ENCODE results near the gene FAM24B.
A peak's percentile ranks its signal among the peaks of the same experiment; 100 is the strongest.
"Not testable (repeated sequence)": the region's sequence is repeated elsewhere in the genome, so short reads cannot be mapped to it uniquely, and the experiment has no call there.

Gene FAM24B

DNA sequence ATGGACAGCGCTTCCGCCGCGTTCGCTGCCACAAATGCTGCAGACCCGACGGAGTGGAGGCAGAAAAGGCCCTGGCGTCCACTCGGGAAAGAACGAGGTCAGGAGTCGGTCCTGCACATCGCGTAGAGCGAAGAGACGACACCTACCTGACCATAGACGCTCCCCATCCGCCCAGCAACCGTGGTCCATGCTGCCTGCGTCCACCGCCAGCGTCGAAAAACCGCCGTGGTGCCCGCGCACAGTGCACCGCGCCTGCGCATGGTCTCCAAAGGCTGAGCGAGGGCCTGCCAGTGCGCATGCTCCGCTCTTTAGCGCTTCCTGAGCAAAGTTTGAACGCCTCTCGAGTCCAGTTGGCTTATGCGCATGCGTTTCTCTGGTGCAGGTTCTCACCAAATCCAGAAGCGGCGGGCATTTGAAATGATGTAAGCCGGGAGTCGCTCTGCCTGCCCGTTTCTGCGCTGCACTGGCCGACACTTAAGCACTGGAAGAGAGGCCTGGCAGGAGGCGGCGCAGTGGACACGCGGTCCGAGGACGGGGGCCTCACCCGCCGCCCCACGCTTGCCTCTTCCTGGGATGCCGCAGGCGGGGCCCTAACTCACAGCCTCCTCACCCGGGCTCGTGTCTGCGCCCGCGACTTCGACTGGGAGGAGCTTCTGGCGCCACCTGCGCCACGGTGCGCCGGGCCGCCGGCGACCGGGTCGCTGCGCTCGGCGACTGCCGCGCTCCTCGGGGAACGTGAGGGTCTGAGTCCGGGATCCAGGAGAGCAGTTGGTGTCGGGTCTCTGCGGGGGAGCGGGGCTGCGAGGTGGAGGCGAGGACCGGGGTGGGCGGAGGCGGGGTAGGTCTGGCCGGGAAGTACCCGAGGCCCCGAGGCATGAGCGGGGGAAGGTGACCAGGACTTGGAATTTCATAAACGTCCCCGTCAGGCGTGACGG, at the start of gene FAM24B:
TSS of gene FAM24B (minus strand) at position 243 of the 935 bp plus-strand sequence. CDS start 29,066 bp downstream, outside the sequence.
- Mint-ChIP-seq H3K27me3 (ENCODE audit: low read depth) (no peaks in the 10 kb centered on the region), H3K4me3 (peak within 1 kb of the TSS; percentile 94), H3K4me1 (ENCODE audit: low read depth) (peaks cover 42% of the 10 kb centered on the region), H3K9me3 (peaks cover 5% of the 10 kb centered on the region), H3K27ac (peak within 1 kb of the TSS; percentile 90), H3K36me3 (ENCODE audit: low read depth) (peaks cover 26% of the 10 kb centered on the region)

GRCh38 chr10:122915700-122916099, 36.3 kb upstream of the FAM24B start:
- Mint-ChIP-seq H3K4me1 (ENCODE audit: low read depth) (no peaks in the 10 kb centered on the region), H3K27ac (no peak overlapping the region)

GRCh38 chr10:122911889-122912484, 32.6 kb upstream of the FAM24B start:
- H3K27ac Mint-ChIP-seq: no peak overlapping the region
- no peak overlapping the region for H3K4me3 Mint-ChIP-seq
- H3K4me1 Mint-ChIP-seq (ENCODE audit: low read depth): no peaks in the 10 kb centered on the region
- no peaks in the 10 kb centered on the region for H3K36me3 Mint-ChIP-seq (ENCODE audit: low read depth)
- peaks cover 3% of the 10 kb centered on the region for H3K9me3 Mint-ChIP-seq
- no peaks in the 10 kb centered on the region for H3K27me3 Mint-ChIP-seq (ENCODE audit: low read depth)

More at GRCh38 chr10:122915700-122916099, 36.3 kb upstream of the FAM24B start:
- H3K4me3 Mint-ChIP-seq: no peak overlapping the region
- no peaks in the 10 kb centered on the region for H3K9me3 Mint-ChIP-seq
- no peaks in the 10 kb centered on the region for H3K27me3 Mint-ChIP-seq (ENCODE audit: low read depth)
- H3K36me3 Mint-ChIP-seq (ENCODE audit: low read depth): no peaks in the 10 kb centered on the region

GRCh38 chr10:122910310-122910709, 30.9 kb upstream of the FAM24B start, which contains the start of gene FAM24A:
FAM24A (plus strand) TSS chr10:122910610; CDS start chr10:122911635, 1,025 bp downstream.
- Mint-ChIP-seq H3K27me3 (ENCODE audit: low read depth) (peaks cover 4% of the 10 kb centered on the region), H3K4me1 (ENCODE audit: low read depth) (no peaks in the 10 kb centered on the region), H3K9me3 (peaks cover 3% of the 10 kb centered on the region), H3K4me3 (no peak within 1 kb of the TSS), H3K36me3 (ENCODE audit: low read depth) (no peaks in the 10 kb centered on the region), H3K27ac (no peak within 1 kb of the TSS)

DNA sequence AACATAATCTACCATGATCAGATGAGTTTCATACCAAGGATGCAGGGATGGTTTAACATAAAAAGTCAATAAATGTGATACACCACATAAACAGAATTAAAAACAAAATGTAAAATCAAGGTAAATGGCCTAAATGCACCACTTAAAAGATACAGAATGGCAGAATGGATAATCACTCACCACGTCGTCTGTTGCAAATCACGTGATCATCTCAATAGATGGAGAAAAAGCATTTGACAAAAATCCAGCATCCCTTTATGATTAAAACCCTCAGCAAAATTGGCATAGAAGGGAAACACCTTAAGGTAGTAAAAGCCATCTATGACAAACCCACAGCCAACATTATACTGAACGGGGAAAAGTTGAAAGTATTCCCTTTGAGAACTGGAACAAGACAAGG, 24.5 kb upstream of the FAM24B start:
- not testable (repeated sequence) for H3K27ac Mint-ChIP-seq; H3K36me3 Mint-ChIP-seq (ENCODE audit: low read depth); H3K27me3 Mint-ChIP-seq (ENCODE audit: low read depth); H3K4me1 Mint-ChIP-seq (ENCODE audit: low read depth); H3K9me3 Mint-ChIP-seq; H3K4me3 Mint-ChIP-seq

DNA sequence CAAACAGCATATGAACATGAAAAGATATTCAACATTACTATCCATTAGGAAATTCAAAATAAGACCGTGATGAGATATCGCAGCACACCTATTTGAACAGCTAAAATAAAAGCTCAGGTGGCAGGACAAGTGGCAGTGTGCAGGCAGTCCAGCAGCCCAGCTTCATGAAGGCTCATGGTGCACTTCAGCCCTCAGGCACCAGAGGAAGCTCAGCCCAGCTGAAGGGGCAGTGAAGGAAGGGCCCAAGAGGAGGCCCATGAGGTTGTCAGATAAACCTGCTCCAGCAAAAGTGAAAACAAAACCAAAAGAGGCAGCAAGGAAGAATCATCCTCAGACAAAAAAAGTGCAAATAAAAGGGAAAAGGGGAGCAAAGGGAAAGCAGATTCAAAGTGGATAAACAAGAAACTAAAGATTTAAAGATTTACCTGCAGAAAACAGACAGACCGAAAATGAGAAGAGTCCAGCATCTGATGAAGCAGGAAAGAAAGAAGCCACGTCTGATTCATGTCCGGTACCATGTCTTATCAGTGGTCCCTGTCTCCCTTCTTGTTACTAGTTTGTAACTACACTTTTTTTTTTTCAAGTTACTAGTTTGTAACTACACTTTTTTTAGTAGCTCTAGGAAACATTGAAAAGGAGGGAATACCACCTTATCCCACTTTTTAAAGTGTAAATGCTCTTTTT, 15.0 kb upstream of the FAM24B start:
- H3K27ac Mint-ChIP-seq: no peak overlapping the region
- no peaks in the 10 kb centered on the region for H3K36me3 Mint-ChIP-seq (ENCODE audit: low read depth)
- no peaks in the 10 kb centered on the region for H3K27me3 Mint-ChIP-seq (ENCODE audit: low read depth)
- H3K4me3 Mint-ChIP-seq: no peak overlapping the region
- H3K9me3 Mint-ChIP-seq: no peaks in the 10 kb centered on the region
- H3K4me1 Mint-ChIP-seq (ENCODE audit: low read depth): peaks cover 6% of the 10 kb centered on the region

- no peak overlapping the region for H3K27ac Mint-ChIP-seq
- no peaks in the 10 kb centered on the region for H3K27me3 Mint-ChIP-seq (ENCODE audit: low read depth)
- no peak overlapping the region for H3K4me3 Mint-ChIP-seq
- peaks cover 2% of the 10 kb centered on the region for H3K36me3 Mint-ChIP-seq (ENCODE audit: low read depth)
- H3K4me1 Mint-ChIP-seq (ENCODE audit: low read depth): peaks cover 11% of the 10 kb centered on the region
- no peaks in the 10 kb centered on the region for H3K9me3 Mint-ChIP-seq
Measured at GRCh38 chr10:122884166-122884565, 4.8 kb upstream of the FAM24B start.

GRCh38 chr10:122882766-122883165, 3.4 kb upstream of the FAM24B start:
- H3K4me1 Mint-ChIP-seq (ENCODE audit: low read depth): peaks cover 21% of the 10 kb centered on the region

DNA sequence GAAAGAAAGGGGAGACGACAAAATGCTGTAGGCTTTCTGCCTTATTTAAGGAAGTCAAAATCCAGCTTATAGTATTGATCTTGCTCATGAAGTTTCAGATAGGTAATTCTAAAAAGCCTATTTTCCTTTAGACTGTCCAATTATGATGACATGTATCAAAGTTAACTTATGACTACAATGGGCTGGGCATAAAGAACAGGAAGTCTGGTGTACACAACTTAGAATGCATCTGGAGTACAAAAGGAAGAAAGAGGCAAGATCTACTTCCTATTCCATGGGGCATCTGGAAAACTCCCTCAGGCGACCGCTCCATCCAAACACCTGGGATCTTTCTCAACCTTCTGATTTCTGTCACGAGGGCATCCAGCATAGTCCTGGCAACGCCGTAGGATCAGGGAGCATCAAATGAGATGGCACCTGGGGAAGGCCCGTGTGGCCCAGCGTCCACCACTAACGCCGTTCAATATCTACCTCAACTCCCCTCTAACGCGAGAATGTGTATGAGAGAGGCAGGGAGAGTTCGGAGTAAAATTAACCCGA, 512 bp downstream of the FAM24B start:
- Mint-ChIP-seq H3K27ac (peak overlapping the region; percentile 90), H3K4me1 (ENCODE audit: low read depth) (peaks cover 47% of the 10 kb centered on the region), H3K9me3 (peaks cover 5% of the 10 kb centered on the region), H3K36me3 (ENCODE audit: low read depth) (peaks cover 33% of the 10 kb centered on the region), H3K27me3 (ENCODE audit: low read depth) (no peaks in the 10 kb centered on the region), H3K4me3 (peak overlapping the region; percentile 94)

More at GRCh38 chr10:122882766-122883165, 3.4 kb upstream of the FAM24B start:
- Mint-ChIP-seq H3K4me3 (no peak overlapping the region), H3K9me3 (no peaks in the 10 kb centered on the region), H3K36me3 (ENCODE audit: low read depth) (peaks cover 9% of the 10 kb centered on the region), H3K27me3 (ENCODE audit: low read depth) (no peaks in the 10 kb centered on the region), H3K27ac (no peak overlapping the region)

- no peak overlapping the region for H3K27ac Mint-ChIP-seq
- peaks cover 40% of the 10 kb centered on the region for H3K36me3 Mint-ChIP-seq (ENCODE audit: low read depth)
- no peaks in the 10 kb centered on the region for H3K27me3 Mint-ChIP-seq (ENCODE audit: low read depth)
- peak overlapping the region; percentile 94 for H3K4me3 Mint-ChIP-seq
- peaks cover 47% of the 10 kb centered on the region for H3K4me1 Mint-ChIP-seq (ENCODE audit: low read depth)
- peaks cover 11% of the 10 kb centered on the region for H3K9me3 Mint-ChIP-seq
Measured at GRCh38 chr10:122877264-122877663, 2.1 kb downstream of the FAM24B start.

- Mint-ChIP-seq H3K36me3 (ENCODE audit: low read depth) (peaks cover 45% of the 10 kb centered on the region), H3K27ac (no peak overlapping the region), H3K4me1 (ENCODE audit: low read depth) (peaks cover 47% of the 10 kb centered on the region), H3K4me3 (no peak overlapping the region), H3K27me3 (ENCODE audit: low read depth) (no peaks in the 10 kb centered on the region), H3K9me3 (peaks cover 14% of the 10 kb centered on the region)
Measured at GRCh38 chr10:122876467-122876855, 2.9 kb downstream of the FAM24B start.

DNA sequence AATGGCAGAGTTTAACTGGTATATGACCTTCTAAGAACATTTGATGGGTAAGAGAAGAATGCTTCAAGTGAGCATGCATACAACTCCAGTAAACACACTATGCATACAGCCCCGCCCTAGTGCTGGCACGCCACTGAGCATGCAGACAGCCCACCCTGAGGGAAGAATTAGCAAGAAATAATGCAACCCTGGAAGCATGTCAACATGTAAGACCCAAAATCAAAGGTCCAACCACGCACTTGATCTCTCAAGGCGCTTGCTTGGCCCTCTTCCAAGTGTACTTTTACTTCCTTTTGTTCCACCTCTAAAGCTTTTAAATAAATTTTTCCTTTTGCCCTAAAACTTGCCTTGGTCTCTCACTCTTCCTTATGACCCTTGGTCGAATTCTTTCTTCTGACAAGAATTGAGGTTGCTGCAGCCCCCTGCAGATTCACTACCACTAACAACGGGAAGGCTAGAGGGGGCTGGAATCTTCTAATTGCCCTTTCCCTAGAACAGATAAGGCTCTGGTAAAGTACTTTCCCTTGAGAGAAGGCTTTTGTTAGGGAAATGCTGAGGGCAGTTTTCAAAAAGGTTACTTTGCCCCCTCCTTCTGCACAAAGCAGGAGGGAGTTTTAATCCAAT, 3.4 kb downstream of the FAM24B start:
- Mint-ChIP-seq H3K27ac (no peak overlapping the region), H3K9me3 (peaks cover 14% of the 10 kb centered on the region), H3K36me3 (ENCODE audit: low read depth) (peaks cover 45% of the 10 kb centered on the region), H3K4me3 (no peak overlapping the region), H3K27me3 (ENCODE audit: low read depth) (no peaks in the 10 kb centered on the region), H3K4me1 (ENCODE audit: low read depth) (peaks cover 47% of the 10 kb centered on the region)

GRCh38 chr10:122871947-122872346, 7.4 kb downstream of the FAM24B start:
- H3K4me1 Mint-ChIP-seq (ENCODE audit: low read depth): peaks cover 24% of the 10 kb centered on the region
- H3K36me3 Mint-ChIP-seq (ENCODE audit: low read depth): peaks cover 54% of the 10 kb centered on the region
- H3K9me3 Mint-ChIP-seq: peaks cover 27% of the 10 kb centered on the region

GRCh38 chr10:122868768-122869167, 10.6 kb downstream of the FAM24B start:
- not testable (repeated sequence) for H3K4me3 Mint-ChIP-seq; H3K27ac Mint-ChIP-seq; H3K27me3 Mint-ChIP-seq (ENCODE audit: low read depth); H3K4me1 Mint-ChIP-seq (ENCODE audit: low read depth)
- Mint-ChIP-seq H3K9me3 (peaks cover 22% of the 10 kb centered on the region), H3K36me3 (ENCODE audit: low read depth) (peaks cover 33% of the 10 kb centered on the region)

More at GRCh38 chr10:122871947-122872346, 7.4 kb downstream of the FAM24B start:
- H3K4me3 Mint-ChIP-seq; H3K27ac Mint-ChIP-seq; H3K27me3 Mint-ChIP-seq (ENCODE audit: low read depth): not testable (repeated sequence)
